Loucy (cell line): Measurements from ENCODE around the gene MTHFD2L.

Experiments
- EZH2phosphoT487 ChIP-seq: fragments of 200-600 bp; IDR thresholded peaks from 2 replicates; pipeline ENCODE4 v1.6.1; 2018; ENCODE audit warnings: antibody characterized with exemption, mild to moderate bottlenecking, moderate library complexity, borderline replicate concordance
- TF ChIP-seq, protein P1 (sequence below): fragments of 200-600 bp; sonication (generic); conservative IDR thresholded peaks from 2 replicates; pipeline ENCODE4 v1.5.1; 2014; ENCODE audit warnings: mild to moderate bottlenecking, antibody characterized with exemption, low read length

DNA sequence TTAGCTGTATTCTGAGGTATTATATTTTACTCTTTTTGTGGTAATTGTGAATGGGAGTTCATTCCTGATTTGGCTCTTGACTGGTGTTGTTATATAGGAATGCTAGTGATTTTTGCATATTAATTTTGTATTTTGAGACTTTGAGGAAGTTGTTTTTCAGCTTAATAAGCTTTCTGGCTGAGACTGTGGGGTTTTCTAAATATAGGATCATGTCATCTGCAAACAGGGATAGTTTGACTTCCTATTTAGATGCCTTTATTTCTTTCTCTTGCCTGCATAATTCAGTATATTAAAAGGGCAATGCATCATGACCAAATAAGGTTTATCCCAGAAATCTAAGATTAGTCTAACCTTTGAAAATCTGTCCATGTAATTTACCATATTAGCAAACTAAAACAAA is 105.6 kb downstream of the MTHFD2L start:
- TF ChIP-seq, protein P1, sequence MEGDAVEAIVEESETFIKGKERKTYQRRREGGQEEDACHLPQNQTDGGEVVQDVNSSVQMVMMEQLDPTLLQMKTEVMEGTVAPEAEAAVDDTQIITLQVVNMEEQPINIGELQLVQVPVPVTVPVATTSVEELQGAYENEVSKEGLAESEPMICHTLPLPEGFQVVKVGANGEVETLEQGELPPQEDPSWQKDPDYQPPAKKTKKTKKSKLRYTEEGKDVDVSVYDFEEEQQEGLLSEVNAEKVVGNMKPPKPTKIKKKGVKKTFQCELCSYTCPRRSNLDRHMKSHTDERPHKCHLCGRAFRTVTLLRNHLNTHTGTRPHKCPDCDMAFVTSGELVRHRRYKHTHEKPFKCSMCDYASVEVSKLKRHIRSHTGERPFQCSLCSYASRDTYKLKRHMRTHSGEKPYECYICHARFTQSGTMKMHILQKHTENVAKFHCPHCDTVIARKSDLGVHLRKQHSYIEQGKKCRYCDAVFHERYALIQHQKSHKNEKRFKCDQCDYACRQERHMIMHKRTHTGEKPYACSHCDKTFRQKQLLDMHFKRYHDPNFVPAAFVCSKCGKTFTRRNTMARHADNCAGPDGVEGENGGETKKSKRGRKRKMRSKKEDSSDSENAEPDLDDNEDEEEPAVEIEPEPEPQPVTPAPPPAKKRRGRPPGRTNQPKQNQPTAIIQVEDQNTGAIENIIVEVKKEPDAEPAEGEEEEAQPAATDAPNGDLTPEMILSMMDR = no peak
- no peak for TF ChIP-seq EZH2phosphoT487
